Endothelial cell of umbilical vein (primary cell): ENCODE measurements around the gene LGI2. TPM values are rescaled to one million over a fixed set of nuclear protein-coding genes. Genes with fewer than 3 reads are reported as not detected.

ENCODE experiments used
- BruUV-seq: library from RNA; stranded (reverse); fragments of 400-500 nt; replicated peaks from 2 replicates; lab custom pipeline; 2021; lab: Mats Ljungman, UMichigan
- CTCF ChIA-PET: fragments of 300-600, 350-600 bp; sonication (Branson Sonifier 250); formaldehyde crosslinking; loops from one replicate; lab custom pipeline; 2021; ENCODE audit warnings: antibody characterized with exemption, inconsistent platforms; lab: Charles Lee
- POLR2A ChIA-PET: fragments of 300-600, 350-600 bp; sonication (Branson Sonifier 250); formaldehyde crosslinking; loops from one replicate; lab custom pipeline; 2021; ENCODE audit warnings: antibody characterized with exemption, inconsistent platforms; lab: Charles Lee
- DNase-seq: peaks from one replicate; pipeline ENCODE4 v3.0.0-alpha.2; 2011; ENCODE audit warnings: low read depth, low spot score
- FAIRE-seq: peaks from 2 replicates; lab custom pipeline; 2011; peaks lifted over from hg19 to GRCh38; lab: Jason Lieb, UNC
- H2AFZ ChIP-seq: 2 replicates; pipeline ENCODE4 v1.6.0; 2012; ENCODE audit warnings: low read depth, low read length, control low read depth, inconsistent platforms
- H3K27ac ChIP-seq: 2 replicates; pipeline ENCODE4 v1.5.1; 2011; ENCODE audit warnings: low read depth, mild to moderate bottlenecking, control low read depth, low read length, moderate library complexity; ENCODE audit not compliant: insufficient read depth
- H3K27me3 ChIP-seq, 2 experiments: 2 replicates each; pipeline versions ENCODE4 v1.6.0 to v1.6.1; 2011; ENCODE audit warnings: low read length in 2 of 2, mixed read lengths in 1 of 2; ENCODE audit not compliant: control insufficient read depth in 2 of 2, insufficient read depth in 2 of 2
- H3K36me3 ChIP-seq, 2 experiments: 2 replicates in 1 of 2; 3 replicates in 1 of 2; pipeline ENCODE4 v1.5.1; 2011; ENCODE audit warnings: low read length in 2 of 2, mild to moderate bottlenecking in 1 of 2, moderate library complexity in 1 of 2; ENCODE audit not compliant: control insufficient read depth in 2 of 2, insufficient read depth in 2 of 2; ENCODE audit errors: extremely low read depth in 1 of 2
- H3K4me1 ChIP-seq: 3 replicates; pipeline ENCODE4 v1.5.1; 2011; ENCODE audit warnings: mild to moderate bottlenecking, low read length; ENCODE audit not compliant: control insufficient read depth, insufficient read depth; ENCODE audit errors: extremely low read depth
- H3K4me2 ChIP-seq: 2 replicates; pipeline ENCODE4 v1.6.1; 2011; ENCODE audit warnings: low read length, control low read depth, mixed read lengths; ENCODE audit not compliant: insufficient read depth
- H3K4me3 ChIP-seq, 3 experiments: fragments of 200-600 bp in 1 of 3; sonication (generic), shearing (Covaris generic) in 1 of 3; replicated peaks in 1 of 3; 2 replicates each; pipeline ENCODE4 v1.5.1; 2011 to 2016; ENCODE audit warnings: control low read depth in 3 of 3, low read length in 3 of 3, mild to moderate bottlenecking in 2 of 3, inconsistent platforms in 1 of 3, low read depth in 1 of 3, moderate library complexity in 1 of 3; ENCODE audit not compliant: insufficient read depth in 1 of 3
- H3K79me2 ChIP-seq: 2 replicates; pipeline ENCODE4 v1.6.0; 2012; ENCODE audit warnings: low read length, inconsistent platforms; ENCODE audit not compliant: control insufficient read depth, insufficient read depth
- H3K9ac ChIP-seq: replicated peaks from 2 replicates; pipeline ENCODE3; 2011; ENCODE audit warnings: low read length, control low read depth; ENCODE audit not compliant: insufficient read depth; ENCODE audit errors: extremely low read depth
- H3K9me1 ChIP-seq: replicated peaks from 3 replicates; pipeline ENCODE4 v1.6.0; 2011; ENCODE audit warnings: mild to moderate bottlenecking, low read length; ENCODE audit not compliant: control insufficient read depth, insufficient read depth; ENCODE audit errors: extremely low read depth
- H3K9me3 ChIP-seq: replicated peaks from 2 replicates; pipeline ENCODE4 v1.5.1; 2012; ENCODE audit warnings: low read length, inconsistent platforms; ENCODE audit not compliant: control insufficient read depth, insufficient read depth
- H4K20me1 ChIP-seq: replicated peaks from 2 replicates; pipeline ENCODE3; 2011; ENCODE audit warnings: mild to moderate bottlenecking, low read length; ENCODE audit not compliant: control insufficient read depth, insufficient read depth; ENCODE audit errors: extremely low read depth
- CTCF ChIP-seq, 2 donors: IDR thresholded peaks; 1 replicate in 1 of 2; 2 replicates in 1 of 2; pipeline ENCODE4 v1.5.1; 2011; ENCODE audit warnings: low read length in 2 of 2, mild to moderate bottlenecking in 2 of 2, moderate library complexity in 2 of 2, control low read depth in 1 of 2, inconsistent platforms in 1 of 2, low read depth in 1 of 2; ENCODE audit not compliant: insufficient read depth in 1 of 2; ENCODE audit errors: extremely low read depth in 1 of 2
- EZH2 ChIP-seq: IDR thresholded peaks from 2 replicates; pipeline ENCODE4 v1.6.1; 2012; ENCODE audit warnings: borderline replicate concordance, low read depth, mild to moderate bottlenecking, moderate library complexity, low read length, inconsistent platforms; ENCODE audit not compliant: severe bottlenecking
- FOS ChIP-seq: IDR thresholded peaks from 2 replicates; pipeline ENCODE4 v1.6.1; 2011; ENCODE audit warnings: mild to moderate bottlenecking, low read length, moderate library complexity, borderline replicate concordance; ENCODE audit not compliant: insufficient read depth
- GATA2 ChIP-seq: IDR thresholded peaks from 2 replicates; pipeline ENCODE4 v1.7.0; 2011; ENCODE audit warnings: low read depth, mild to moderate bottlenecking, moderate library complexity, mixed read lengths, low read length; ENCODE audit not compliant: insufficient read length, insufficient read depth
- JUN ChIP-seq: IDR thresholded peaks from 2 replicates; pipeline ENCODE4 v1.6.1; 2011; ENCODE audit warnings: borderline replicate concordance, low read depth; ENCODE audit not compliant: insufficient read length, insufficient read depth
- MAX ChIP-seq: IDR thresholded peaks from 2 replicates; pipeline ENCODE4 v1.6.1; 2011; ENCODE audit not compliant: insufficient read depth, insufficient read length
- MYC ChIP-seq: IDR thresholded peaks from one replicate; pipeline ENCODE4 v1.6.1; 2011; ENCODE audit warnings: mild to moderate bottlenecking, low read depth, low read length
- POLR2A ChIP-seq: IDR thresholded peaks from 2 replicates; pipeline ENCODE4 v1.6.1; 2012; ENCODE audit warnings: low read depth, mild to moderate bottlenecking, control low read depth, low read length
- POLR2AphosphoS5 ChIP-seq: IDR thresholded peaks from 2 replicates; pipeline ENCODE4 v1.6.1; 2012; ENCODE audit warnings: low read depth, mild to moderate bottlenecking, control low read depth, low read length, moderate library complexity; ENCODE audit not compliant: insufficient read depth
- dilution Hi-C: fragments of 300-500 bp; cut with MboI; formaldehyde crosslinking; loops from one replicate; pipeline ENCODE4 v1.15.0; 2019; ENCODE audit warnings: low sequenced_read_pairs; ENCODE audit not compliant: extremely low pct_ligation_motif_present
- intact Hi-C: fragments of 100-400 bp; cut with micrococcal nuclease; formaldehyde crosslinking; loops from one replicate; pipeline ENCODE4 v1.10.0; 2022
- polyA plus RNA-seq, 4 experiments: library from polyadenylated mRNA; depleted of rRNA in 3 of 4; stranded (reverse) in 3 of 4; unstranded in 1 of 4; fragments of >200 nt; gene quantifications; 2 replicates each; pipeline versions ENCODE4 v1.2.1 to v1.2.3, GENCODE V29; 2011 to 2012; ENCODE audit warnings: missing spikeins in 1 of 4
- total RNA-seq: library from RNA; stranded (reverse); gene quantifications from 2 replicates; pipeline ENCODE4 v1.2.3, GENCODE V29; 2021

LGI2 gene
- total and polyA plus RNA-seq, 2 donors (not counting 3 experiments of a cell fraction or from before 2014, with no cell fraction given), result not detected

- Histone ChIP-seq H3K4me2 (no peak overlapping the region), H3K9me3 (no peaks in the 10 kb centered on the region), H4K20me1 (no peaks in the 10 kb centered on the region), H3K27ac (no peak overlapping the region), H3K4me3 (no peak overlapping the region), H2AFZ (no peak overlapping the region), H3K27me3 (peaks cover 2 to 4% of the 10 kb centered on the region in 2 experiments), H3K9ac (no peak overlapping the region), H3K79me2 (no peaks in the 10 kb centered on the region), H3K9me1 (no peaks in the 10 kb centered on the region), H3K4me1 (peaks cover under 1% of the 10 kb centered on the region), H3K36me3 (no peaks in the 10 kb centered on the region)
- ChIA-PET POLR2A (no interaction called here), CTCF (interaction anchor here (1.6 kb wide), 1 partner anchor 394 kb away, joined by 5 read pairs; no protein-coding TSS in a partner anchor)
- BruUV-seq, result no TSS peak
- no peak for TF ChIP-seq FOS
- TF ChIP-seq MAX, result no peak
- TF ChIP-seq POLR2A, result no peak
- no peak for TF ChIP-seq CTCF (IDR thresholded peaks at IDR 0.05; ENCODE audit: extremely low read depth in 1 of 2, insufficient read depth in 1 of 2, low read depth in 1 of 2, low read length in 2 of 2)
- TF ChIP-seq MYC, result no peak
- TF ChIP-seq EZH2, result no peak
- no peak for TF ChIP-seq GATA2
- TF ChIP-seq POLR2AphosphoS5, result no peak
- no peak for TF ChIP-seq JUN
- no peak for FAIRE-seq
- intact Hi-C loops (no loop called here), dilution Hi-C loops (no loop called here)
- DNase-seq, result no peak
Measured at GRCh38 chr4:24973404-24973746, 57.4 kb downstream of the LGI2 start.
